Activated CD8-positive, alpha-beta memory T cell treated with anti-CD3 and anti-CD28 coated beads for 24 hours (primary cell): ENCODE results near the gene ACR.

Source experiments
- DNase-seq: peaks from one replicate; pipeline ENCODE4 v3.0.0-alpha.2; 2020

Gene ACR

GRCh38 chr22:50719814-50720300, 18.1 kb upstream of the ACR start:
- DNase-seq: no peak

- DNase-seq: no peak
Measured at GRCh38 chr22:50720301-50721256, 17.4 kb upstream of the ACR start.

- DNase-seq: no peak
Measured at GRCh38 chr22:50721257-50721844, 16.7 kb upstream of the ACR start.

- DNase-seq: no peak
Measured at GRCh38 chr22:50722048-50722701, 15.8 kb upstream of the ACR start.

GRCh38 chr22:50722716-50723428, 15.1 kb upstream of the ACR start:
- no peak for DNase-seq

- no peak for DNase-seq
Measured at GRCh38 chr22:50723991-50724390, 14.0 kb upstream of the ACR start.

- no peak for DNase-seq
Measured at GRCh38 chr22:50724616-50725015, 13.4 kb upstream of the ACR start.

- DNase-seq: no peak
Measured at GRCh38 chr22:50725597-50725996, 12.4 kb upstream of the ACR start.

- DNase-seq: no peak
Measured at GRCh38 chr22:50726643-50727340, 11.2 kb upstream of the ACR start.

- DNase-seq: no peak
Measured at GRCh38 chr22:50727678-50728522, 10.1 kb upstream of the ACR start.

- no peak for DNase-seq
Measured at GRCh38 chr22:50728523-50728931, 9.5 kb upstream of the ACR start.

GRCh38 chr22:50729391-50730012, 8.5 kb upstream of the ACR start:
- DNase-seq: no peak

GRCh38 chr22:50730013-50730891, 7.8 kb upstream of the ACR start:
- no peak for DNase-seq

GRCh38 chr22:50730941-50731661, 6.9 kb upstream of the ACR start:
- DNase-seq: no peak

GRCh38 chr22:50731811-50732624, 6.0 kb upstream of the ACR start:
- DNase-seq: peak; percentile 69

GRCh38 chr22:50732681-50733080, 5.3 kb upstream of the ACR start:
- no peak for DNase-seq

GRCh38 chr22:50733521-50734342, 4.3 kb upstream of the ACR start:
- DNase-seq: no peak
